Psoas muscle (tissue), 8 donors: ENCODE measurements around the gene TMEM240. TPM values are rescaled to one million over a fixed set of nuclear protein-coding genes. Genes with fewer than 3 reads are reported as not detected.

Experiments
- ATAC-seq, 4 donors: fragments of 200-7000 bp; cut with Tn5 transposase; one replicate each; pipeline ENCODE4 v1.9.1; 2020; ENCODE audit warnings: moderate library complexity in 3 of 4, mild to moderate bottlenecking in 2 of 4
- DNase-seq, 2 donors: peaks; one replicate each; pipeline ENCODE4 v3.0.0-alpha.2; 2020
- H3K27ac ChIP-seq: fragments of 200-600 bp; one replicate; pipeline ENCODE4 v1.8.0; 2022
- H3K27me3 ChIP-seq, 3 donors: fragments of 200-600 bp in 1 of 3; one replicate each; pipeline versions ENCODE4 v1.6.1 to v1.8.0; 2013 to 2022; ENCODE audit warnings: low read length in 2 of 3, mild to moderate bottlenecking in 2 of 3, moderate library complexity in 1 of 3; ENCODE audit not compliant: insufficient read depth in 3 of 3
- H3K36me3 ChIP-seq, 2 donors: fragments of 200-600 bp in 1 of 2; one replicate each; pipeline versions ENCODE4 v1.6.1 to v1.8.0; 2013 to 2022; ENCODE audit warnings: low read depth in 1 of 2, mild to moderate bottlenecking in 1 of 2, moderate library complexity in 1 of 2; ENCODE audit not compliant: insufficient read depth in 1 of 2
- H3K4me1 ChIP-seq: fragments of 200-600 bp; one replicate; pipeline ENCODE4 v1.8.0; 2022
- H3K4me3 ChIP-seq: fragments of 200-600 bp; one replicate; pipeline ENCODE4 v1.8.0; 2022; ENCODE audit warnings: mild to moderate bottlenecking
- H3K9me3 ChIP-seq: fragments of 200-600 bp; one replicate; pipeline ENCODE4 v1.8.0; 2022
- CTCF ChIP-seq: fragments of 200-600 bp; IDR thresholded peaks from one replicate; pipeline ENCODE4 v1.8.0; 2022; ENCODE audit warnings: antibody characterized with exemption
- WGBS, 3 donors: extraction: QIAGEN DNeasy Blood & Tissue Kit; methylation state at CpG; one replicate each; pipeline versions ENCODE4 v1.1.6 to v1.1.7; 2013; 5-methylcytosine and 5-hydroxymethylcytosine counted together
- intact Hi-C, 2 donors: fragments of 100-400 bp; cut with DNase I; formaldehyde crosslinking; loops; one replicate each; pipeline versions ENCODE4 v1.11.0 to v1.14.2; 2022
- polyA plus RNA-seq, 3 donors: library from polyadenylated mRNA; stranded (reverse); fragments of 200-250 nt; gene quantifications; one replicate each; pipeline ENCODE4 v1.2.3, GENCODE V29; 2013
- total RNA-seq, 4 donors: library from RNA; stranded (reverse); fragmentation: NEBNext Ultra II Directional in 2 of 4; extraction: Animal tissue kit (Norgen Biotek cat#: 25700) in 2 of 4; gene quantifications; one replicate each; pipeline versions ENCODE4 v1.2.1 to v1.2.4, GENCODE V29; 2021 to 2023
- donor health status: healthy with polysubstance abuse.
- donor health status: DM: no; HTN: no; CAD: no; lungs with moderate emphysema.
- donor health status: Bipolar disorder and iron deficiency.
- donor health status: healthy.
- donor health status: DM: yes; HTN: yes; CAD: no.
- donor health status: DM: no; HTN: no; CAD: no.
- donor health status: DM: no; HTN: no; CAD: no.
- donor health status: DM: yes; HTN: yes; CAD: no.

TMEM240 gene
- total and polyA plus RNA-seq, 7 donors, result 0.55 to 1.8 (median 1.2) TPM

- peaks cover 0 to 46% of the 10 kb centered on the region in 2 donors for H3K36me3 ChIP-seq
- H3K27me3 ChIP-seq, result no peaks in the 10 kb centered on the region
- H3K27ac ChIP-seq, result peak overlapping the region; percentile 55
- no peaks in the 10 kb centered on the region for H3K9me3 ChIP-seq
- H3K4me3 ChIP-seq, result no peak overlapping the region
- intact Hi-C loops, result no loop called here
- TF ChIP-seq CTCF, result no peak
- 39 to 62% (median 49%) methylated on average over 15 to 19 of the region's 19 CpGs for WGBS, 3 donors
- peaks cover 11% of the 10 kb centered on the region for H3K4me1 ChIP-seq
- DNase-seq (peak; percentile 80 to 92), ATAC-seq (peak; percentile 68 to 84 (median 78))
These were observed 3.3 kb upstream of the TMEM240 start for GRCh38 chr1:1543706-1544099.

GRCh38 chr1:1542766-1543705 is 2.6 kb upstream of the TMEM240 start:
- peak in 1 of 2 donors; percentile 70 for DNase-seq
- H3K27ac ChIP-seq, result peak overlapping the region; percentile 55

GRCh38 chr1:1541956-1542765 is 1.7 kb upstream of the TMEM240 start:
- Histone ChIP-seq H3K36me3 (peaks cover 0 to 35% of the 10 kb centered on the region in 2 donors), H3K4me3 (no peak overlapping the region), H3K9me3 (no peaks in the 10 kb centered on the region), H3K27me3 (no peaks in the 10 kb centered on the region), H3K4me1 (peaks cover 13% of the 10 kb centered on the region), H3K27ac (peak overlapping the region; percentile 55)
- intact Hi-C loops, result no loop called here
- DNase-seq (peak in 1 of 2 donors; percentile 68), ATAC-seq (peak in 2 of 4 donors; percentile 4 to 12)
- TF ChIP-seq CTCF, result no peak
- 81 to 86% (median 84%) methylated on average over 35 to 37 of the region's 37 CpGs for WGBS, 3 donors

More at GRCh38 chr1:1542766-1543705, 2.6 kb upstream of the TMEM240 start:
- peak; percentile 13 to 62 (median 42) for ATAC-seq
- no peaks in the 10 kb centered on the region for H3K27me3 ChIP-seq
- peaks cover 0 to 43% of the 10 kb centered on the region in 2 donors for H3K36me3 ChIP-seq
- H3K4me1 ChIP-seq, result peaks cover 11% of the 10 kb centered on the region
- 81 to 88% (median 83%) methylated on average over 44 to 45 of the region's 45 CpGs for WGBS, 3 donors
- no peak for TF ChIP-seq CTCF
- no peaks in the 10 kb centered on the region for H3K9me3 ChIP-seq
- H3K4me3 ChIP-seq, result no peak overlapping the region
- intact Hi-C loops, result no loop called here

GRCh38 chr1:1540818-1541628 is 599 bp upstream of the TMEM240 start:
- whole genome bisulfite sequencing, 3 donors, result 52 to 56% (median 56%) methylated on average over 46 to 53 of the region's 53 CpGs
- peak; percentile 1 to 4 (median 1) for ATAC-seq
- Histone ChIP-seq H3K4me1 (peaks cover 23% of the 10 kb centered on the region), H3K36me3 (peaks cover 0 to 29% of the 10 kb centered on the region in 2 donors), H3K9me3 (no peaks in the 10 kb centered on the region), H3K4me3 (peak overlapping the region; percentile 65), H3K27ac (peak overlapping the region; percentile 55), H3K27me3 (no peaks in the 10 kb centered on the region)
- no peak for DNase-seq
- intact Hi-C loops, result no loop called here
- TF ChIP-seq CTCF, result no peak
